ENCODE data around the gene LRP2BP.
"Not testable (repeated sequence)": the region's sequence is repeated elsewhere in the genome, so short reads cannot be mapped to it uniquely, and the experiment has no call there.

GRCh38 chr4:185329879-185330510 lies 65.7 kb downstream of the LRP2BP start:
- TF ChIP-seq EZH2 (IDR thresholded peaks at IDR 0.05; ENCODE audit: low read length); CTCF (optimal IDR thresholded peaks at IDR 0.05 in 1 of 3, IDR thresholded peaks at IDR 0.05 in 1 of 3, conservative IDR thresholded peaks at IDR 0.05 in 1 of 3; ENCODE audit: extremely low read depth in 1 of 3, insufficient read depth in 2 of 3, low read length in 3 of 3): not testable (repeated sequence)

All from keratinocyte (primary cell).